WTC11 (cell line): ENCODE data around the gene KCTD16. TPM values are rescaled to one million over a fixed set of nuclear protein-coding genes. Genes with fewer than 3 reads are reported as not detected.

Experiments
- ATAC-seq: fragments of 200-7000 bp; cut with Tn5 transposase; 2 replicates; pipeline ENCODE4 v1.10.0; 2021; ENCODE audit warnings: mild to moderate bottlenecking, moderate library complexity
- CTCF ChIA-PET: fragments of 300-600 bp; sonication (Branson Sonifier 250); formaldehyde crosslinking; loops from one replicate; lab custom pipeline; 2021; ENCODE audit warnings: antibody characterized with exemption; lab: Charles Lee
- POLR2A ChIA-PET: fragments of 350-600 bp; sonication (Branson Sonifier 250); formaldehyde crosslinking; loops from one replicate; lab custom pipeline; 2021; ENCODE audit warnings: antibody characterized with exemption; lab: Charles Lee
- DNase-seq: peaks from one replicate; pipeline ENCODE4 v3.0.0; 2021; ENCODE audit warnings: low spot score
- H3K27ac Mint-ChIP-seq: 2 replicates; pipeline ENCODE4 v1.8.0; 2021; ENCODE audit warnings: mixed read lengths
- H3K27me3 Mint-ChIP-seq: 2 replicates; pipeline ENCODE4 v1.8.0; 2021; ENCODE audit warnings: low read depth, mild to moderate bottlenecking, moderate library complexity, mixed read lengths
- H3K36me3 Mint-ChIP-seq: 2 replicates; pipeline ENCODE4 v1.8.0; 2021; ENCODE audit warnings: mixed read lengths
- H3K4me1 Mint-ChIP-seq: 2 replicates; pipeline ENCODE4 v1.8.0; 2022; ENCODE audit warnings: mixed read lengths
- H3K4me3 Mint-ChIP-seq: 2 replicates; pipeline ENCODE4 v1.8.0; 2021; ENCODE audit warnings: mild to moderate bottlenecking, moderate library complexity, mixed read lengths
- H3K9me3 Mint-ChIP-seq: 2 replicates; pipeline ENCODE4 v1.8.0; 2021; ENCODE audit warnings: mixed read lengths
- CBFB ChIP-seq: sonication (generic); formaldehyde crosslinking; IDR thresholded peaks from 2 replicates; pipeline ENCODE4 v1.8.1; 2022; ENCODE audit warnings: mild to moderate bottlenecking, low read depth, missing genetic modification reagents
- FOXP1 ChIP-seq: sonication (generic); formaldehyde crosslinking; IDR thresholded peaks from 2 replicates; pipeline ENCODE4 v1.8.0; 2022; ENCODE audit warnings: missing genetic modification reagents, mild to moderate bottlenecking, moderate library complexity, borderline replicate concordance
- HMGA2 ChIP-seq: fragments of 250-450 bp; sonication (Bioruptor Pico); IDR thresholded peaks from 2 replicates; pipeline ENCODE4 v1.4.0; 2021; ENCODE audit warnings: mild to moderate bottlenecking, moderate library complexity
- MYBL2 ChIP-seq: sonication (generic); formaldehyde crosslinking; IDR thresholded peaks from 2 replicates; pipeline ENCODE4 v1.8.1; 2023; ENCODE audit warnings: mild to moderate bottlenecking, moderate library complexity, missing genetic modification reagents
- NFE2L1 ChIP-seq: sonication (generic); formaldehyde crosslinking; IDR thresholded peaks from 2 replicates; pipeline ENCODE4 v1.8.1; 2023; ENCODE audit warnings: missing genetic modification reagents
- PRRX2 ChIP-seq: fragments of 250-450 bp; sonication (Bioruptor Pico); IDR thresholded peaks from 2 replicates; pipeline ENCODE4 v1.8.0; 2021; ENCODE audit warnings: mild to moderate bottlenecking
- SMAD4 ChIP-seq: sonication (generic); formaldehyde crosslinking; IDR thresholded peaks from 2 replicates; pipeline ENCODE4 v1.8.0; 2022; ENCODE audit warnings: mild to moderate bottlenecking, missing genetic modification reagents
- TEAD1 ChIP-seq: sonication (generic); formaldehyde crosslinking; IDR thresholded peaks from 2 replicates; pipeline ENCODE4 v1.8.0; 2022; ENCODE audit warnings: mild to moderate bottlenecking, missing genetic modification reagents
- ZNF219 ChIP-seq: sonication (generic); formaldehyde crosslinking; IDR thresholded peaks from 2 replicates; pipeline ENCODE4 v1.8.0; 2023; ENCODE audit warnings: missing genetic modification reagents, mild to moderate bottlenecking, borderline replicate concordance
- ZNF232 ChIP-seq: sonication (generic); formaldehyde crosslinking; IDR thresholded peaks from 2 replicates; pipeline ENCODE4 v1.8.0; 2022; ENCODE audit warnings: mild to moderate bottlenecking, missing genetic modification reagents
- ZNF317 ChIP-seq: sonication (generic); formaldehyde crosslinking; IDR thresholded peaks from 2 replicates; pipeline ENCODE4 v1.8.1; 2023; ENCODE audit warnings: low read depth, mild to moderate bottlenecking, moderate library complexity, missing genetic modification reagents, borderline replicate concordance
- total RNA-seq: library from RNA; stranded (reverse); gene quantifications from 3 replicates; pipeline ENCODE4 v1.2.3, GENCODE V29; 2021
- TF ChIP-seq, protein P1 (sequence below): fragments of 250-450 bp; sonication (Bioruptor Pico); conservative IDR thresholded peaks from 2 replicates; pipeline ENCODE4 v1.9.0; 2021; ENCODE audit warnings: mild to moderate bottlenecking
- TF ChIP-seq, protein P2 (sequence below): sonication (generic); formaldehyde crosslinking; IDR thresholded peaks from 2 replicates; pipeline ENCODE4 v1.8.0; 2022; ENCODE audit warnings: mild to moderate bottlenecking, missing genetic modification reagents
- TF ChIP-seq, protein P3 (sequence below): sonication (generic); formaldehyde crosslinking; IDR thresholded peaks from 2 replicates; pipeline ENCODE4 v1.8.0; 2022; ENCODE audit warnings: missing genetic modification reagents
- TF ChIP-seq, protein P4 (sequence below): sonication (generic); formaldehyde crosslinking; IDR thresholded peaks from 2 replicates; pipeline ENCODE4 v1.8.1; 2022; ENCODE audit warnings: low read depth, mild to moderate bottlenecking, moderate library complexity, missing genetic modification reagents, borderline replicate concordance
- TF ChIP-seq, protein P5 (sequence below): fragments of 250-450 bp; sonication (Bioruptor Pico); IDR thresholded peaks from 2 replicates; pipeline ENCODE4 v1.9.0; 2021; ENCODE audit warnings: mild to moderate bottlenecking
- TF ChIP-seq, protein P6 (sequence below): sonication (generic); formaldehyde crosslinking; IDR thresholded peaks from 2 replicates; pipeline ENCODE4 v1.8.1; 2023; ENCODE audit warnings: mild to moderate bottlenecking, missing genetic modification reagents
- TF ChIP-seq, protein P7 (sequence below): sonication (generic); formaldehyde crosslinking; IDR thresholded peaks from 2 replicates; pipeline ENCODE4 v1.8.1; 2022; ENCODE audit warnings: mild to moderate bottlenecking, moderate library complexity, missing genetic modification reagents
- TF ChIP-seq, protein P8 (sequence below): fragments of 250-450 bp; sonication (Bioruptor Pico); IDR thresholded peaks from 2 replicates; pipeline ENCODE4 v1.9.0; 2021; ENCODE audit warnings: mild to moderate bottlenecking, borderline replicate concordance
- TF ChIP-seq, protein P9 (sequence below): fragments of 250-450 bp; sonication (Bioruptor Pico); IDR thresholded peaks from 2 replicates; pipeline ENCODE4 v1.9.0; 2021; ENCODE audit warnings: mild to moderate bottlenecking

KCTD16 gene
- total RNA-seq, 1 experiment from 2014 or later: 0.20 TPM

DNA sequence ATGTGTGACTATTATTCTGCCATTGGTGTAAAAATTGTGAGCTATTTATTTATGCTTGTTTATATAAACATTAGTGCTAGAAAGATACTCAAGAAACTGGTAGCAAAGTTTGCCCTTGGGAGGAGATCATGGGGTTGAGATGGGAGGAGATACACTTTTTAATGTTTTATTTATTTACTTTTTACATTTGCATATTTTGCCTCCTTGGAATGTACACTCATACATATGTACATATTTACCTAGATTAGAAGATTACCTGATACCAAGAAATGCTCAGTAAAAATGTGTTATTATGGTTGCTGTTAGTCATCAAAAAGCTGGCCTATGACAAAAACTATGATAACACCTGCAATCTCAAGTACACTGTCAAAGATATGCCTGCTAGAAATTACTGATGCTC lies 195.2 kb downstream of the KCTD16 start:
- Mint-ChIP-seq H3K27ac (no peak overlapping the region), H3K36me3 (no peaks in the 10 kb centered on the region), H3K27me3 (peaks cover 92% of the 10 kb centered on the region), H3K4me3 (no peak overlapping the region), H3K9me3 (no peaks in the 10 kb centered on the region), H3K4me1 (peaks cover 3% of the 10 kb centered on the region; the same call in 1 of the 2 replicates)
- TF ChIP-seq PRRX2 (CRISPR knock-in tag) (no peak), ZNF232 (no peak), SMAD4 (no peak), HMGA2 (CRISPR knock-in tag) (no peak), NFE2L1 (CRISPR knock-in tag) (no peak), TEAD1 (no peak), ZNF317 (no peak), CBFB (CRISPR knock-in tag) (no peak), MYBL2 (CRISPR knock-in tag) (no peak), FOXP1 (CRISPR knock-in tag) (no peak), ZNF219 (CRISPR knock-in tag) (no peak)
- TF ChIP-seq, protein P1, sequence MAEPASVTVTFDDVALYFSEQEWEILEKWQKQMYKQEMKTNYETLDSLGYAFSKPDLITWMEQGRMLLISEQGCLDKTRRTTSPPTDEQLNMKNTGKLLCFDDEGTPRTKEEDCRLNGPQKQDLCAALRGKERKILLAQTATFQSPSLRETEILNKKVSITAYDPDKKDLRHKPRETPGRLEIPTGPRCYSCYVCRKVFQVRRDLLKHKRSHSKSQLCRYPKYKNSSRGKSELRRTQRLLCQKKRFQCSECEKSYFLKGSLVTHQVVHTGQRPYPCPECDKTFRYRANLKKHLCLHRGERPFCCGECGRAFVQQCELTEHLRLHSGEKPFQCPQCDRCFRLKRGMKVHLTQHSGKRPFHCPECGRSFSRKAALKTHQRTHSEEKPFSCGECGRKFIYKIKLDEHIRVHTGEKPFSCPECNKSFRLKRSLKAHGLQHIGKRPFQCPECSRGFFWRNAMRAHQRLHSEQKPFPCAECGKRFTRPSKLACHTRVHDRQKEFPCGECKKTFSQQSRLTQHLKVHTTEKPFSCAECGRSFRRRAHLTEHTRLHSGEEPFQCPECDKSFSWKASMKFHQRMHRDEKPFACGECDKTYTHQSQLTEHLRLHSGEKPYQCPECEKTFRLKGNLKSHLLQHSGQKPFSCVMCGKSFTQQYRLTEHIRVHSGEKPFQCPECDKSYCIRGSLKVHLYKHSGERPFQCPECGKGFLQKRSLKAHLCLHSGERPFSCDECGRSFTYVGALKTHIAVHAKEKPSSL (CRISPR knock-in tag): no peak
- TF ChIP-seq, protein P2, sequence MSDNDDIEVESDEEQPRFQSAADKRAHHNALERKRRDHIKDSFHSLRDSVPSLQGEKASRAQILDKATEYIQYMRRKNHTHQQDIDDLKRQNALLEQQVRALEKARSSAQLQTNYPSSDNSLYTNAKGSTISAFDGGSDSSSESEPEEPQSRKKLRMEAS (CRISPR knock-in tag): no peak
- TF ChIP-seq, protein P3, sequence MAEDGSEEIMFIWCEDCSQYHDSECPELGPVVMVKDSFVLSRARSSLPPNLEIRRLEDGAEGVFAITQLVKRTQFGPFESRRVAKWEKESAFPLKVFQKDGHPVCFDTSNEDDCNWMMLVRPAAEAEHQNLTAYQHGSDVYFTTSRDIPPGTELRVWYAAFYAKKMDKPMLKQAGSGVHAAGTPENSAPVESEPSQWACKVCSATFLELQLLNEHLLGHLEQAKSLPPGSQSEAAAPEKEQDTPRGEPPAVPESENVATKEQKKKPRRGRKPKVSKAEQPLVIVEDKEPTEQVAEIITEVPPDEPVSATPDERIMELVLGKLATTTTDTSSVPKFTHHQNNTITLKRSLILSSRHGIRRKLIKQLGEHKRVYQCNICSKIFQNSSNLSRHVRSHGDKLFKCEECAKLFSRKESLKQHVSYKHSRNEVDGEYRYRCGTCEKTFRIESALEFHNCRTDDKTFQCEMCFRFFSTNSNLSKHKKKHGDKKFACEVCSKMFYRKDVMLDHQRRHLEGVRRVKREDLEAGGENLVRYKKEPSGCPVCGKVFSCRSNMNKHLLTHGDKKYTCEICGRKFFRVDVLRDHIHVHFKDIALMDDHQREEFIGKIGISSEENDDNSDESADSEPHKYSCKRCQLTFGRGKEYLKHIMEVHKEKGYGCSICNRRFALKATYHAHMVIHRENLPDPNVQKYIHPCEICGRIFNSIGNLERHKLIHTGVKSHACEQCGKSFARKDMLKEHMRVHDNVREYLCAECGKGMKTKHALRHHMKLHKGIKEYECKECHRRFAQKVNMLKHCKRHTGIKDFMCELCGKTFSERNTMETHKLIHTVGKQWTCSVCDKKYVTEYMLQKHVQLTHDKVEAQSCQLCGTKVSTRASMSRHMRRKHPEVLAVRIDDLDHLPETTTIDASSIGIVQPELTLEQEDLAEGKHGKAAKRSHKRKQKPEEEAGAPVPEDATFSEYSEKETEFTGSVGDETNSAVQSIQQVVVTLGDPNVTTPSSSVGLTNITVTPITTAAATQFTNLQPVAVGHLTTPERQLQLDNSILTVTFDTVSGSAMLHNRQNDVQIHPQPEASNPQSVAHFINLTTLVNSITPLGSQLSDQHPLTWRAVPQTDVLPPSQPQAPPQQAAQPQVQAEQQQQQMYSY (CRISPR knock-in tag): no peak
- TF ChIP-seq, protein P4, sequence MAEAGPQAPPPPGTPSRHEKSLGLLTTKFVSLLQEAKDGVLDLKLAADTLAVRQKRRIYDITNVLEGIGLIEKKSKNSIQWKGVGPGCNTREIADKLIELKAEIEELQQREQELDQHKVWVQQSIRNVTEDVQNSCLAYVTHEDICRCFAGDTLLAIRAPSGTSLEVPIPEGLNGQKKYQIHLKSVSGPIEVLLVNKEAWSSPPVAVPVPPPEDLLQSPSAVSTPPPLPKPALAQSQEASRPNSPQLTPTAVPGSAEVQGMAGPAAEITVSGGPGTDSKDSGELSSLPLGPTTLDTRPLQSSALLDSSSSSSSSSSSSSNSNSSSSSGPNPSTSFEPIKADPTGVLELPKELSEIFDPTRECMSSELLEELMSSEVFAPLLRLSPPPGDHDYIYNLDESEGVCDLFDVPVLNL (CRISPR knock-in tag): no peak
- TF ChIP-seq, protein P5, sequence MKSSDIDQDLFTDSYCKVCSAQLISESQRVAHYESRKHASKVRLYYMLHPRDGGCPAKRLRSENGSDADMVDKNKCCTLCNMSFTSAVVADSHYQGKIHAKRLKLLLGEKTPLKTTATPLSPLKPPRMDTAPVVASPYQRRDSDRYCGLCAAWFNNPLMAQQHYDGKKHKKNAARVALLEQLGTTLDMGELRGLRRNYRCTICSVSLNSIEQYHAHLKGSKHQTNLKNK: no peak
- TF ChIP-seq, protein P6, sequence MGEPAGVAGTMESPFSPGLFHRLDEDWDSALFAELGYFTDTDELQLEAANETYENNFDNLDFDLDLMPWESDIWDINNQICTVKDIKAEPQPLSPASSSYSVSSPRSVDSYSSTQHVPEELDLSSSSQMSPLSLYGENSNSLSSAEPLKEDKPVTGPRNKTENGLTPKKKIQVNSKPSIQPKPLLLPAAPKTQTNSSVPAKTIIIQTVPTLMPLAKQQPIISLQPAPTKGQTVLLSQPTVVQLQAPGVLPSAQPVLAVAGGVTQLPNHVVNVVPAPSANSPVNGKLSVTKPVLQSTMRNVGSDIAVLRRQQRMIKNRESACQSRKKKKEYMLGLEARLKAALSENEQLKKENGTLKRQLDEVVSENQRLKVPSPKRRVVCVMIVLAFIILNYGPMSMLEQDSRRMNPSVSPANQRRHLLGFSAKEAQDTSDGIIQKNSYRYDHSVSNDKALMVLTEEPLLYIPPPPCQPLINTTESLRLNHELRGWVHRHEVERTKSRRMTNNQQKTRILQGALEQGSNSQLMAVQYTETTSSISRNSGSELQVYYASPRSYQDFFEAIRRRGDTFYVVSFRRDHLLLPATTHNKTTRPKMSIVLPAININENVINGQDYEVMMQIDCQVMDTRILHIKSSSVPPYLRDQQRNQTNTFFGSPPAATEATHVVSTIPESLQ (CRISPR knock-in tag): no peak
- TF ChIP-seq, protein P7, sequence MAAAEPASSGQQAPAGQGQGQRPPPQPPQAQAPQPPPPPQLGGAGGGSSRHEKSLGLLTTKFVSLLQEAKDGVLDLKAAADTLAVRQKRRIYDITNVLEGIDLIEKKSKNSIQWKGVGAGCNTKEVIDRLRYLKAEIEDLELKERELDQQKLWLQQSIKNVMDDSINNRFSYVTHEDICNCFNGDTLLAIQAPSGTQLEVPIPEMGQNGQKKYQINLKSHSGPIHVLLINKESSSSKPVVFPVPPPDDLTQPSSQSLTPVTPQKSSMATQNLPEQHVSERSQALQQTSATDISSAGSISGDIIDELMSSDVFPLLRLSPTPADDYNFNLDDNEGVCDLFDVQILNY (CRISPR knock-in tag): no peak
- TF ChIP-seq, protein P8, sequence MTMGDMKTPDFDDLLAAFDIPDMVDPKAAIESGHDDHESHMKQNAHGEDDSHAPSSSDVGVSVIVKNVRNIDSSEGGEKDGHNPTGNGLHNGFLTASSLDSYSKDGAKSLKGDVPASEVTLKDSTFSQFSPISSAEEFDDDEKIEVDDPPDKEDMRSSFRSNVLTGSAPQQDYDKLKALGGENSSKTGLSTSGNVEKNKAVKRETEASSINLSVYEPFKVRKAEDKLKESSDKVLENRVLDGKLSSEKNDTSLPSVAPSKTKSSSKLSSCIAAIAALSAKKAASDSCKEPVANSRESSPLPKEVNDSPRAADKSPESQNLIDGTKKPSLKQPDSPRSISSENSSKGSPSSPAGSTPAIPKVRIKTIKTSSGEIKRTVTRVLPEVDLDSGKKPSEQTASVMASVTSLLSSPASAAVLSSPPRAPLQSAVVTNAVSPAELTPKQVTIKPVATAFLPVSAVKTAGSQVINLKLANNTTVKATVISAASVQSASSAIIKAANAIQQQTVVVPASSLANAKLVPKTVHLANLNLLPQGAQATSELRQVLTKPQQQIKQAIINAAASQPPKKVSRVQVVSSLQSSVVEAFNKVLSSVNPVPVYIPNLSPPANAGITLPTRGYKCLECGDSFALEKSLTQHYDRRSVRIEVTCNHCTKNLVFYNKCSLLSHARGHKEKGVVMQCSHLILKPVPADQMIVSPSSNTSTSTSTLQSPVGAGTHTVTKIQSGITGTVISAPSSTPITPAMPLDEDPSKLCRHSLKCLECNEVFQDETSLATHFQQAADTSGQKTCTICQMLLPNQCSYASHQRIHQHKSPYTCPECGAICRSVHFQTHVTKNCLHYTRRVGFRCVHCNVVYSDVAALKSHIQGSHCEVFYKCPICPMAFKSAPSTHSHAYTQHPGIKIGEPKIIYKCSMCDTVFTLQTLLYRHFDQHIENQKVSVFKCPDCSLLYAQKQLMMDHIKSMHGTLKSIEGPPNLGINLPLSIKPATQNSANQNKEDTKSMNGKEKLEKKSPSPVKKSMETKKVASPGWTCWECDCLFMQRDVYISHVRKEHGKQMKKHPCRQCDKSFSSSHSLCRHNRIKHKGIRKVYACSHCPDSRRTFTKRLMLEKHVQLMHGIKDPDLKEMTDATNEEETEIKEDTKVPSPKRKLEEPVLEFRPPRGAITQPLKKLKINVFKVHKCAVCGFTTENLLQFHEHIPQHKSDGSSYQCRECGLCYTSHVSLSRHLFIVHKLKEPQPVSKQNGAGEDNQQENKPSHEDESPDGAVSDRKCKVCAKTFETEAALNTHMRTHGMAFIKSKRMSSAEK (CRISPR knock-in tag): no peak
- TF ChIP-seq, protein P9, sequence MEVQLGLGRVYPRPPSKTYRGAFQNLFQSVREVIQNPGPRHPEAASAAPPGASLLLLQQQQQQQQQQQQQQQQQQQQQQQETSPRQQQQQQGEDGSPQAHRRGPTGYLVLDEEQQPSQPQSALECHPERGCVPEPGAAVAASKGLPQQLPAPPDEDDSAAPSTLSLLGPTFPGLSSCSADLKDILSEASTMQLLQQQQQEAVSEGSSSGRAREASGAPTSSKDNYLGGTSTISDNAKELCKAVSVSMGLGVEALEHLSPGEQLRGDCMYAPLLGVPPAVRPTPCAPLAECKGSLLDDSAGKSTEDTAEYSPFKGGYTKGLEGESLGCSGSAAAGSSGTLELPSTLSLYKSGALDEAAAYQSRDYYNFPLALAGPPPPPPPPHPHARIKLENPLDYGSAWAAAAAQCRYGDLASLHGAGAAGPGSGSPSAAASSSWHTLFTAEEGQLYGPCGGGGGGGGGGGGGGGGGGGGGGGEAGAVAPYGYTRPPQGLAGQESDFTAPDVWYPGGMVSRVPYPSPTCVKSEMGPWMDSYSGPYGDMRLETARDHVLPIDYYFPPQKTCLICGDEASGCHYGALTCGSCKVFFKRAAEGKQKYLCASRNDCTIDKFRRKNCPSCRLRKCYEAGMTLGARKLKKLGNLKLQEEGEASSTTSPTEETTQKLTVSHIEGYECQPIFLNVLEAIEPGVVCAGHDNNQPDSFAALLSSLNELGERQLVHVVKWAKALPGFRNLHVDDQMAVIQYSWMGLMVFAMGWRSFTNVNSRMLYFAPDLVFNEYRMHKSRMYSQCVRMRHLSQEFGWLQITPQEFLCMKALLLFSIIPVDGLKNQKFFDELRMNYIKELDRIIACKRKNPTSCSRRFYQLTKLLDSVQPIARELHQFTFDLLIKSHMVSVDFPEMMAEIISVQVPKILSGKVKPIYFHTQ: no peak
- POLR2A ChIA-PET: no interaction called here
- CTCF ChIA-PET: no interaction called here
- DNase-seq (no peak), ATAC-seq (no peak)
